Fibroblast of peridontal ligament (primary cell): Measurements from ENCODE around the gene ACOT13.
A peak's percentile ranks its signal among the peaks of the same experiment; 100 is the strongest.
"Not testable (repeated sequence)": the region's sequence is repeated elsewhere in the genome, so short reads cannot be mapped to it uniquely, and the experiment has no call there.

Source experiments
- DNase-seq: peaks from one replicate; pipeline ENCODE4 v3.0.0-alpha.2; 2010; ENCODE audit errors: extremely low read depth

The ACOT13 gene

DNA sequence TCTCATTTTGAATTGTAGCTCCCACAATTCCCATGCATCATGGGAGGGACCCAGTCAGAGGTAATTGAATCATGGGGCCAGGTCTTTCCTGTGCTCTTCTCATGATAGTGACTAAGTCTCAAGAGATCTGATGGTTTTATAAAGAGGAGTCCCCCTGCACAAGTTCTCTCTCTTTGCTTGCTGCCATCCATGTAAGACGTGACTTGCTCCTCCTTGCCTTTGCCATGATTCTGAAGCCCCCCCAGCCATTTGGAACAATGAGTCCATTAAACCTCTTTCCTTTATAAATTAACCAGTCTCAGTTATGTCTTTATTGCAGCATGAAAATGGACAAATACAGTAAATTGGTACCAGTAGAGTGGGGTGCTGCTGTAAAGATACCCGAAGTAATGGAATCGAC lies 63.8 kb downstream of the ACOT13 start:
- DNase-seq = not testable (repeated sequence)

GRCh38 chr6:24731456-24732134 lies 64.7 kb downstream of the ACOT13 start:
- not testable (repeated sequence) for DNase-seq

- no peak for DNase-seq
Measured at GRCh38 chr6:24734166-24734565, 67.3 kb downstream of the ACOT13 start.

GRCh38 chr6:24734710-24735109 lies 67.8 kb downstream of the ACOT13 start:
- not testable (repeated sequence) for DNase-seq

DNA sequence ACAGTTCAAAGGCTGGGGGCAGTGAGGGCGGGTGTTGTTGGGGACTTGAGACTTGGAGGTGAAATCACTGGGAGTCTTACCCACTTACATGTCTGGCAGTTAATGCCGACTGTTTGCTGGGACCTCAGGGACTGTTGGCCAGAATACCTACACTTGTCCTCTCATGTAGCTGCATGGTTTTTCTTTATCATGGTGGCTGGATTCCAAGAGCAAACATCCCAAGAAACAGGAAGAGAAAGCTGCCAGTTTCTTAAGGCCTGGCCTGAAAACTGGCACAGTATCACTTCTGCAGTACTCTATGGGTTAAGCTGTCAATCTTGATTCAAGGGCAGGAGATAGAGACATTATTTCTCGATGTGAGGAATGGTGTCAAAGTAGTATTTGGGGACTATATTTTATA lies 71.9 kb downstream of the ACOT13 start:
- no peak for DNase-seq

DNA sequence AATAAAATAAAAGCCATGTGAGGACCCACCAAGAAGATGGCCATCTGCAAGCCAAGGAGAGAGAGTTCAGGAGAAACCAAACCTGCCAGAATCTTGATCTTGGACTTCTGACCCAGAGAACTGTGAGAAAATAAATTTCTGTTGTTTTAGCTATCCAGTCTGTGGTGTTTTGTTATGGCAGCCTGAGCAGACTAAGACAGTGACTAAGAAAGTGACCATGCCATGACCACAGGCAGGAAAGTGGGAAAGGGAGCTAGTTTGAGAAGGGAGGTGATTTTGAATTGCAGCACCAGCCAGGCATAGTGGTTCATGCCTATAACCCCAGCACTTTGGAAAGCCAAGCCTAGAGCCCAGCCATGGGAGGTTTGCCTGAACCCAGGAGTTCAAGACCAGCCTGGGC lies 74.0 kb downstream of the ACOT13 start:
- DNase-seq = no peak

- no peak for DNase-seq
Measured at GRCh38 chr6:24742216-24742738, 75.4 kb downstream of the ACOT13 start.

GRCh38 chr6:24743265-24743943 lies 76.5 kb downstream of the ACOT13 start:
- DNase-seq = peak; percentile 98

GRCh38 chr6:24743944-24744335 lies 77.1 kb downstream of the ACOT13 start:
- DNase-seq = no peak

GRCh38 chr6:24744911-24745310 lies 78.0 kb downstream of the ACOT13 start:
- no peak for DNase-seq

DNA sequence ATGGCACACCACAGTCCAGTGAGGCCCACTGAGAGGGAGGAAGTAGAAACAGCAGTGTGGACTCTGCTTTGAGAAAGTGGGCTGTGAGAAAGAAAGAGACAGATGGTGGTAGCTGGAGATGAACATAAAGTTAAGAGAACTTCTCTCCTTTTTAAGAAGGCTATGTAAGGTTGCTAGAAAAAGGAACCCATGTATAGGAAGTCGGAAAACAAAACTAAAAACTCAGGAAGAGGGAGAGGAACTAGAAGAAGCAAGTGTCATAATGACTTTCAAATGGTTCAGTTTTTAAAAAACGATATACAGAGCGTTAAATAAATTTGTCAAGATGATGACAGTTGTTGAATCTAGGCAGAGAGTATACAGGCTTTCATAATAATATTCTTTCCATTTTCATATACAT lies 82.4 kb downstream of the ACOT13 start:
- no peak for DNase-seq

DNA sequence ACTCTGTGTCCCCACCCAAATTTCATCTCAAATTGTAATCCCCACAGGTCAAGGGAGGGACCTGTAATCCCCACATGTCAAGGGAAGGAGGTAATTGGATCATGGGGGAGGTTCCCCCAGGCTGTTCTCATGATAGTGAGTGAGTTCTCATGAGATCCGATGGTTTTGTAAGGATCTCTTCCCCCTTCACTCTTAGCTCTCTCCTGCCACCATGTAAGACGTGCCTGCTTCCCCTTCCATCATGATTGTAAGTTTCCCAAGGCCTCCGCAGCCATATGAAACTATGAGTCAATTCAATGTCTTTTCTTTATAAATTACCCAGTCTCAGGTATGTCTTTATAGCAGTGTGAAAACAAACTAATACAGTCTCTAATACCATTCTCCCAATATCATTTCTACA lies 84.0 kb downstream of the ACOT13 start:
- not testable (repeated sequence) for DNase-seq

GRCh38 chr6:24752503-24752902 lies 85.6 kb downstream of the ACOT13 start:
- DNase-seq = no peak

DNA sequence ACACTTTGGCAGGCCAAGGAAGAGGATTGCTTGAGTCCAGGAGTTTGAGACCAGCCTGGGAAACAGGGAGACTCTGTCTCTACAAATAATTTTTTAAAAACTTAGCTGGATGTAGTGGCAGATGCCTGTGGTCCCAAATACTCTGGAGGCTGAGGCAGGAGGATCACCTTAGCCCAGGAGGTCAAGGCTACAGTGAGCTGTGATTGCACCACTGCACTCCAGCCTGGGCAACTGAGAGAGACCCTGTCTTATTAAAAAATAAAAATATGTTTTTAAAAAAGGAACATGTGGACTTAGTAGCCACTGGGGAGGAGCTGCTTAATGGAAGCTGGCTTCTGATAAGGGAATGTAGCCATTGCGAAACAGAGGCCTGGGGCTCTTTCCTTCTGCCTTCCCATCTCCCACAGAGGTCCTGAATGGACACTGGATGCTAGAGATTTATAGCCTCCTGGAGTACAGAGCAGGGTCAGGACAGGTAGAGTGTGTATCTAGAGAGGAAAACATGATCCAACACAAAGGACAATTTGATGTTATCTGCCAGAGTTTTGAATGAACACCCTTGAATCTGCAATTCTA lies 86.1 kb downstream of the ACOT13 start:
- DNase-seq = no peak

DNA sequence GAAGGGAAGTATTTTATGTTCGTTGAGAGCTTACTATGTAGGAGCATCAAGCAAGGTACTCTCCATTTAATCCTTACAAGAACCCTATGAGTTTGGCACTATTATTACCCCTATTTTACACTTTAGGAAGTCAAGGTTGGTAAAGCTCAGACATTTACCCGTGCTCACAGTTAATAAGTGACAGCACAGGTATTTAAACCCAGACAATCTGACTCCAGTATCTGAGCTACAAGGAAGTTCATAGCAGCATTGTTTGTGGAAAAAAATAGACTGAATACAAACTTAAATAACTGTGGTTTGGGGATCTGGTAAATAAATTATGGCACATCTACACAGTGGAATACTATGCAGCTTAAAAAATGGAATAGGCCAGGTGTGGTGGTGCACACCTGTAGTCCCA lies 86.7 kb downstream of the ACOT13 start:
- no peak for DNase-seq

GRCh38 chr6:24754378-24754777 lies 87.5 kb downstream of the ACOT13 start:
- DNase-seq = not testable (repeated sequence)
